ENCODE data around the gene GNRH2. TPM values are rescaled to one million over a fixed set of nuclear protein-coding genes. Genes with fewer than 3 reads are reported as not detected.

The GNRH2 gene
- total and polyA plus RNA-seq, 2 experiments from 2014 or later: not detected

GRCh38 chr20:3082306-3082951 is 39.0 kb downstream of the GNRH2 start:
- WGBS, 2 experiments (ENCODE audit: low coverage in 1 of 2, low lambda C conversion rate in 2 of 2, missing lambda C conversion rate in 2 of 2): 15 to 19% methylated on average over 43 to 46 of the region's 71 CpGs

GRCh38 chr20:3082955-3083952 is 39.8 kb downstream of the GNRH2 start:
- no peak overlapping the region for H3K4me2 ChIP-seq (ENCODE audit: unreplicated experiment)
- peaks cover 12% of the 10 kb centered on the region; the same call in 1 of the 2 replicates for H3K27me3 ChIP-seq (replicated peaks; ENCODE audit: insufficient read depth)
- H3K4me1 ChIP-seq (ENCODE audit: insufficient read depth): no peaks in the 10 kb centered on the region
- H3K9me3 ChIP-seq (ENCODE audit: low read depth): no peaks in the 10 kb centered on the region
- no peak overlapping the region for H3K27ac ChIP-seq
- no peak overlapping the region for H2AFZ ChIP-seq
- H3K9me2 ChIP-seq (ENCODE audit: insufficient read depth): no peaks in the 10 kb centered on the region
- no peaks in the 10 kb centered on the region for H3K79me2 ChIP-seq (ENCODE audit: insufficient read depth)
- H3K36me3 ChIP-seq (ENCODE audit: low read depth): no peaks in the 10 kb centered on the region
- no peak for DNase-seq
- WGBS, 2 experiments (ENCODE audit: low coverage in 1 of 2, low lambda C conversion rate in 2 of 2, missing lambda C conversion rate in 2 of 2): 24 to 37% methylated on average over 31 to 60 of the region's 76 CpGs
- H4K20me1 ChIP-seq (ENCODE audit: insufficient read depth): no peaks in the 10 kb centered on the region
- no peak overlapping the region for H3K9ac ChIP-seq
- no peaks in the 10 kb centered on the region for H3F3A ChIP-seq (ENCODE audit: insufficient read depth)
- in situ Hi-C loops (cut with MboI): no loop called here
- TF ChIP-seq EZH2 (IDR thresholded peaks at IDR 0.05; ENCODE audit: insufficient read depth, poor library complexity, severe bottlenecking): no peak
- no peak for TF ChIP-seq EZH2phosphoT487 (IDR thresholded peaks at IDR 0.05; ENCODE audit: insufficient read depth, low read depth)
- no peak overlapping the region for H3K4me3 ChIP-seq

More at GRCh38 chr20:3082306-3082951, 39.0 kb downstream of the GNRH2 start:
- H2AFZ ChIP-seq: no peak overlapping the region
- H4K20me1 ChIP-seq (ENCODE audit: insufficient read depth): no peaks in the 10 kb centered on the region
- TF ChIP-seq EZH2phosphoT487 (IDR thresholded peaks at IDR 0.05; ENCODE audit: insufficient read depth, low read depth): no peak
- TF ChIP-seq EZH2 (IDR thresholded peaks at IDR 0.05; ENCODE audit: insufficient read depth, poor library complexity, severe bottlenecking): no peak
- peaks cover 12% of the 10 kb centered on the region; the same call in 1 of the 2 replicates for H3K27me3 ChIP-seq (replicated peaks; ENCODE audit: insufficient read depth)
- H3K9me3 ChIP-seq (ENCODE audit: low read depth): no peaks in the 10 kb centered on the region
- in situ Hi-C loops (cut with MboI): no loop called here
- no peaks in the 10 kb centered on the region for H3K4me1 ChIP-seq (ENCODE audit: insufficient read depth)
- H3K9me2 ChIP-seq (ENCODE audit: insufficient read depth): no peaks in the 10 kb centered on the region
- no peak overlapping the region for H3K4me2 ChIP-seq (ENCODE audit: unreplicated experiment)
- H3K4me3 ChIP-seq: no peak overlapping the region; the same call in 1 of the 2 replicates
- H3F3A ChIP-seq (ENCODE audit: insufficient read depth): no peaks in the 10 kb centered on the region
- no peaks in the 10 kb centered on the region for H3K79me2 ChIP-seq (ENCODE audit: insufficient read depth)
- H3K36me3 ChIP-seq (ENCODE audit: low read depth): no peaks in the 10 kb centered on the region
- H3K9ac ChIP-seq: no peak overlapping the region
- peak; percentile 54 for DNase-seq
- H3K27ac ChIP-seq: no peak overlapping the region

GRCh38 chr20:3084283-3084985 is 41.0 kb downstream of the GNRH2 start, which contains the start of gene AVP:
Gene AVP (minus strand): TSS chr20:3084724. CDS start chr20:3084674, 50 bp downstream.
- Histone ChIP-seq H2AFZ (no peak within 1 kb of the TSS), H3K9ac (no peak within 1 kb of the TSS), H3K27ac (no peak within 1 kb of the TSS), H3K9me2 (ENCODE audit: insufficient read depth) (no peaks in the 10 kb centered on the region), H4K20me1 (ENCODE audit: insufficient read depth) (no peaks in the 10 kb centered on the region), H3K27me3 (replicated peaks; ENCODE audit: insufficient read depth) (peaks cover 12% of the 10 kb centered on the region; the same call in 1 of the 2 replicates), H3K4me1 (ENCODE audit: insufficient read depth) (no peaks in the 10 kb centered on the region), H3K9me3 (ENCODE audit: low read depth) (no peaks in the 10 kb centered on the region), H3K4me2 (ENCODE audit: unreplicated experiment) (no peak within 1 kb of the TSS), H3K36me3 (ENCODE audit: low read depth) (no peaks in the 10 kb centered on the region), H3K4me3 (no peak within 1 kb of the TSS), H3K79me2 (ENCODE audit: insufficient read depth) (no peaks in the 10 kb centered on the region), H3F3A (ENCODE audit: insufficient read depth) (no peaks in the 10 kb centered on the region)
- no peak for TF ChIP-seq EZH2 (IDR thresholded peaks at IDR 0.05; ENCODE audit: insufficient read depth, poor library complexity, severe bottlenecking)
- TF ChIP-seq EZH2phosphoT487 (IDR thresholded peaks at IDR 0.05; ENCODE audit: insufficient read depth, low read depth): no peak
- DNase-seq: no peak
- in situ Hi-C loops (cut with MboI): no loop called here
- WGBS, 2 experiments (ENCODE audit: low coverage in 1 of 2, low lambda C conversion rate in 2 of 2, missing lambda C conversion rate in 2 of 2): 87 to 88% methylated on average over 27 to 28 of the region's 28 CpGs

- Histone ChIP-seq H3K4me2 (ENCODE audit: unreplicated experiment) (no peak overlapping the region), H3K9me3 (ENCODE audit: low read depth) (no peaks in the 10 kb centered on the region), H3K27ac (no peak overlapping the region), H4K20me1 (ENCODE audit: insufficient read depth) (no peaks in the 10 kb centered on the region), H3K4me1 (ENCODE audit: insufficient read depth) (no peaks in the 10 kb centered on the region), H3K4me3 (no peak overlapping the region), H3K27me3 (replicated peaks; ENCODE audit: insufficient read depth) (peaks cover 12% of the 10 kb centered on the region; the same call in 1 of the 2 replicates), H3K9me2 (ENCODE audit: insufficient read depth) (no peaks in the 10 kb centered on the region), H3F3A (ENCODE audit: insufficient read depth) (no peaks in the 10 kb centered on the region), H3K9ac (no peak overlapping the region), H2AFZ (no peak overlapping the region), H3K79me2 (ENCODE audit: insufficient read depth) (no peaks in the 10 kb centered on the region), H3K36me3 (ENCODE audit: low read depth) (no peaks in the 10 kb centered on the region)
- DNase-seq: no peak
- 63 to 71% methylated on average over 2 to 7 of the region's 7 CpGs for WGBS, 2 experiments (ENCODE audit: low coverage in 1 of 2, low lambda C conversion rate in 2 of 2, missing lambda C conversion rate in 2 of 2)
- in situ Hi-C loops (cut with MboI): no loop called here
- TF ChIP-seq EZH2phosphoT487 (IDR thresholded peaks at IDR 0.05; ENCODE audit: insufficient read depth, low read depth) (no peak), EZH2 (IDR thresholded peaks at IDR 0.05; ENCODE audit: insufficient read depth, poor library complexity, severe bottlenecking) (no peak)
Measured at GRCh38 chr20:3084986-3085360, 41.6 kb downstream of the GNRH2 start.
